Activated T-helper 1 cell treated with anti-CD3 and anti-CD28 coated beads, Interleukin-12 subunit alpha, Interleukin-12 subunit beta, Interleukin-2, Interleukin-4 antibody, amounts not matched to agents 30 ng/mL and 10 ng/mL and 1 ng/mL, durations not matched to agents 14 hours and 24 hours and 36 hours (primary cell): ENCODE data around the gene QRFP. TPM values are rescaled to one million over a fixed set of nuclear protein-coding genes. Genes with fewer than 3 reads are reported as not detected.

Experiments
- total RNA-seq: library from RNA; stranded (reverse); gene quantifications from 2 replicates; pipeline ENCODE4 v1.2.3, GENCODE V29; 2022

Gene QRFP
- total RNA-seq, 1 donor from 2014 or later = not detected

Other genes starting within 250 kb of the QRFP start
- 0.31 and 0.32 TPM in 2 replicates for gene PRDM12, start 232.2 kb downstream of the QRFP start, total RNA-seq
- 107 TPM in 2 replicates for gene EXOSC2, start 203.0 kb downstream of the QRFP start, total RNA-seq
- 34.2 and 36.2 TPM in 2 replicates for gene ABL1, start 61.6 kb downstream of the QRFP start, total RNA-seq
- not detected in 2 replicates for gene FIBCD1, start 42.4 kb upstream of the QRFP start, total RNA-seq
- 0.05 TPM in 2 replicates for gene LAMC3, start 112.4 kb upstream of the QRFP start, total RNA-seq
- gene AIF1L, start 199.7 kb upstream of the QRFP start, total RNA-seq = 0.34 and 0.51 TPM in 2 replicates
- gene NUP214, start 228.8 kb upstream of the QRFP start, total RNA-seq = 77.7 and 80.7 TPM in 2 replicates